ENCODE results near the gene PCBD2.

PCBD2 gene

DNA sequence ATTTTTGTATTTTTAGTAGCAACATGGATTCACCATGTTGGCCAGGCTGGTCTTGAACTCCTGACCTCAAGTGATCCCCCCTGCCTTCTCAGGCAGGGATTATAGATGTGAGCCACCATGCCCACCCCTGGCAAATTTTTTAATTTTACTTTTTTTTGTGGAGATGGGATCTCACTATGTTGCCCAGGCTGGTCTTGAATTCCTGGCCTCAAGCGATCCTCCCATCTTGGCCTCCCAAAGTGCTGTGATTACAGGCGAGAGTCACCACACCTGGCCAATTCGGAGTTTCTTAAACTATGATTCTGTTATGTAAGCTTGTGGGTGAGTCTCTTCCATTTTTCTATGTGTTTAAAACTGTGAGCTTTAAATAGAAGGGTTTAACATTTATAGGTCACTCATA, 27.6 kb downstream of the PCBD2 start:
- DNase-seq (ENCODE audit: low spot score): no peak
- TF ChIP-seq CTCF (IDR thresholded peaks at IDR 0.05; ENCODE audit: extremely low read depth, missing control alignments): no peak

DNA sequence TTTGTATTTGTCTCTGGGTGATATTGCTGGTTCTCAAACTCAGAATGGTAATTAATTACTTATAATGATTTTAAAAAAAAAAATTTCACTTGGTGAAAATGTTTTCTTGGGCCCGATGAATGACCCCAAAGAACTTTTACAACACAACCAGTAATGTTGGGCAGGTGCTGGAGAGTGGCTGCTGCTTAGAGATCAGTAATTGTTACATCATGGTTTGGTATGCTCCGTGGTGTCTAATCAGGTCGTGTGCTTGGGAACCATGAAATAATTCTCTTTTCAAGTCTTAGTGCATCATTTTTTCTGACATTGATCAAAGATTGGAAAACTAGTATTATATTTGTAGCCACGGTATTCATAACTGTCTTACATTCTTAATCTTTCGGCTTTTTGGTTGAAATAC, 29.3 kb downstream of the PCBD2 start:
- no peak for DNase-seq (ENCODE audit: low spot score)
- TF ChIP-seq CTCF (IDR thresholded peaks at IDR 0.05; ENCODE audit: extremely low read depth, missing control alignments): no peak

- no peak for DNase-seq (ENCODE audit: low spot score)
Measured at GRCh38 chr5:134935711-134936602, 31.0 kb downstream of the PCBD2 start.

GRCh38 chr5:134937526-134937925, 32.6 kb downstream of the PCBD2 start:
- no peak for TF ChIP-seq CTCF (IDR thresholded peaks at IDR 0.05; ENCODE audit: extremely low read depth, missing control alignments)
- no peak for DNase-seq (ENCODE audit: low spot score)

More at GRCh38 chr5:134935711-134936602, 31.0 kb downstream of the PCBD2 start:
- no peak for TF ChIP-seq CTCF (IDR thresholded peaks at IDR 0.05; ENCODE audit: extremely low read depth, missing control alignments)

DNA sequence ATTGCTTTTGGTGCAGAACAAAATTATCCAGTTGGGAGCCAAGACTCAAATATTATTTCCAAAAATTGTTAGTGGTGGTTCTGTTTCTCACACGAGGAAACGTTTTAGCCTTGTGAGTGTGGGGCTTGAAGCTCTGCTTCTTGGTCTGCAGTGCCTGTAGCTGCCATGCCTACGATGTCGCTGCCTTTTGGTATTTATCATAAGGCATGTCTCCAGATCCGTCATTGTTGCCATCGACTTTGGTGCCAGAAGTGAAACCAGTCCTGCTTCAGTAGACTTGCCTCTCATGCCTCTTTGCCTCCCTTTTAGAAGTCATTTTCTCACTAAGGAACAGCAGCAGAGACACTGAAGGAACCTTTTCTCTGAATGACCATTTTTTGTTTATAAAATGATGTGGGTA, 33.1 kb downstream of the PCBD2 start:
- DNase-seq (ENCODE audit: low spot score): no peak
- TF ChIP-seq CTCF (IDR thresholded peaks at IDR 0.05; ENCODE audit: extremely low read depth, missing control alignments): no peak

DNA sequence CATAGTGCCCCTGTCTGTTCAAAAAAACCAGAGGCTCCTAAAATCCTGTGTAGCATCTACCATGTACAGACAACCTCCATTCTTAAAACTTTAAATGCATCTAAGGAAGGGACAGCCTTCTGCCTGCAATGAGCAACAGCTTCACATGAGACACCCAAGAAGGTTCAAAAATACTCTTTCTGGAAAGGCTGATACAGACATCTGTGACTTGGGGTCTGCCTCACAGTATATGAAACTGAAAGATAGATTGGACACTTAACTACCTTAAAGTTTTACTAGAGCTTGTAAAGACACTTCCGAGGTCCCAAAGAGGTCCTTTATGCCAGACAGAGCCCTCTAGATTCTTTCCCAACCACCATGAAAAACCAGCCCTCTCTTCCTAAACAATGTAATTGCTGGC, 34.6 kb downstream of the PCBD2 start:
- TF ChIP-seq CTCF (IDR thresholded peaks at IDR 0.05; ENCODE audit: extremely low read depth, missing control alignments): no peak

GRCh38 chr5:134943547-134943946, 38.6 kb downstream of the PCBD2 start:
- TF ChIP-seq CTCF (IDR thresholded peaks at IDR 0.05; ENCODE audit: extremely low read depth, missing control alignments): no peak
- DNase-seq (ENCODE audit: low spot score): no peak

More for the DNA sequence above, 34.6 kb downstream of the PCBD2 start:
- DNase-seq (ENCODE audit: low spot score): no peak

Measured in GM20000 (cell line).